GF-D8 (cell line): ENCODE data around the gene DDX31.
"Not testable (repeated sequence)": the region's sequence is repeated elsewhere in the genome, so short reads cannot be mapped to it uniquely, and the experiment has no call there.

Experiments used
- DNase-seq: peaks from one replicate; lab custom pipeline; 2025; lab: John Stamatoyannopoulos, UW

Gene DDX31

DNA sequence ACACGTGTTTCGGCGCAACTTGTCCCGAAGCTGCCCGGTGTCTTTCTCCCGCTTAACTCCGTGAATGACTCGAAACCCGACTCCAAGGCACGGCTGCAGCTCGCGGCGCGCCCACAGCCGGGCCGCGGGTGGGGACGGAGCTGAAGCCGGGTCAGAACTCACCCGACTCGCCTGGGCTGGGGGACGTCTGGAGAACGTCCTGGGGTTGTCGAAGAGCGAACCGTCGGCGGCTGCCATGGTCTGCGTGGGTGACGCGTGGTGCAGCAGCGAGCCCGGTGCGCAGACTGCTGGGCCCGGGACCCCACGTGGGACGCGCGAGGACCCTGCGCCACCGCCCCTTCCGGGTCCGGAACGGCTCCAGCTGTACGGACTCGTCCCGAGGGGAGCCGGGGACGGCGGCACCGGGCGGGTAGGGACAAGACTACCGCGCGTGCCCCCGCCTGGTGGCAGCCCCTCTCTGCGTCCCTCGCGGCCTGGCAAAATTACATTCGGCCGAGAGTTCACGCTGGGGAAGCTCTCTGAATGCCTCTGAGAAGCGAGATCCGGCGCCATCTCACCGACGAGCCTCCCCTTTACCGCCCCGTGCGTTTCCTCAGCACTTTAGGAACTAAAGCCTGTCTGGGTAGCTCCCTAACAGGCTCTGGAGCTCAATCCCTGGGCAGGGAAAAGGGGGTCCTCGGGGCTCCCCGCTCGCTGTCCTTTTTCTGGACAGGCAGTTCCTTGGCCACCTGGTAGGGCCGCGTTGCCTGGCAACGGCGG, at the start of gene DDX31:
Gene DDX31, minus strand, starts transcription at position 286 of the 759 bp plus-strand sequence. Its CDS starts 49 bp downstream, at position 237.
- peak; percentile 54 for DNase-seq

- not testable (repeated sequence) for DNase-seq
These were observed 48.7 kb upstream of the DDX31 start for GRCh38 chr9:132718381-132718928.

DNA sequence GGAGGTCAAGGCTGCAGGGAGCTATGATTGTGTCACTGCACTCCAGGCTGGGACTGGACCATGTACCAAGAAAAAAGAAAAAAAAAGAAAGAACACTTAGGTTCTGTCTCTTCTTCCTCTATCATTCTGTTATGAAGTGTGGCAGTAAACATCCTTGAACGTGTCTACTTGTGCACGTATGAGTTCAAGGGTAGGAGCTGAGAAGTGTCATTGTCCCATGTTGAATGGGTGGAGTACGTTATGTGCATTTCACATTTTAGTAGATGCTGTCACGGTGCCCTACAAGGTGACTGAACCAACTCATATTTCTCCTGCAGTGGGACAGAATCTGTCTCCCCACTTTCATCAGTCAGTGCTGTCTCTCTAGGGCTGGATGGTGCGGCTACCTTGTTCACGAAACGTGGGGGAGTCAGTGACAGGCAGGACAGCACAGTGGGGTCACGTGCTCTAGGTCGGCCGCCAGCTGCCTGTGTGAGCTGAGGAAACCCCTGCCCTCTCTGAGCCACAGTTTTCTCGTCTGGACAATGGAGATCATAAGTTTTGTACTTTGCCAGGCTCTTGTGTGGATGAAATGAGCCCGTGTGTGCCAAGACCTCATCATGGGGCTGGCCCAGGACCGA, 47.7 kb upstream of the DDX31 start:
- no peak for DNase-seq

- no peak for DNase-seq
These were observed 46.2 kb upstream of the DDX31 start for GRCh38 chr9:132716007-132716406.

DNA sequence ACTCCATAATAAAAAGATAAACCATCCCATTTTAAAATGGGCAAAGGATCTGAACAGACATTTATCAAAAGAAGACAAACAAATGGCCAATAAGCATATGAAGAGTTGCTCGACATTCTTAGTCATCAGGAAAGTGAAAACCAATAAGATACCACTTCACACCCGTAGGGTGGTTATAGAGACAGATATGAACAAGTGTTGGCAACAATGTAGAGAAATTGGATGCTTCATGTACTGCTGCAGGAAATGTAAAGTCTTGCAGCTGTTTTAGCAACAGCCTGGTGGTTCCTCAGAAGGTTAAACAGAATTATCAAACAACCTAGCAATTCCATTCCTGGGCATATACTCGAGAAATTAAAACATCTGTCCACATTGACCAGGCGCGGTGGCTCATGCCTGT, 43.0 kb upstream of the DDX31 start:
- no peak for DNase-seq

GRCh38 chr9:132711846-132712245, 42.1 kb upstream of the DDX31 start:
- no peak for DNase-seq

GRCh38 chr9:132711152-132711551, 41.4 kb upstream of the DDX31 start:
- DNase-seq, result not testable (repeated sequence)

- DNase-seq, result no peak
These were observed 40.5 kb upstream of the DDX31 start for GRCh38 chr9:132710333-132710732.

- DNase-seq, result no peak
These were observed 39.1 kb upstream of the DDX31 start for GRCh38 chr9:132708769-132709430.

GRCh38 chr9:132708239-132708638, 38.5 kb upstream of the DDX31 start:
- DNase-seq, result no peak

DNA sequence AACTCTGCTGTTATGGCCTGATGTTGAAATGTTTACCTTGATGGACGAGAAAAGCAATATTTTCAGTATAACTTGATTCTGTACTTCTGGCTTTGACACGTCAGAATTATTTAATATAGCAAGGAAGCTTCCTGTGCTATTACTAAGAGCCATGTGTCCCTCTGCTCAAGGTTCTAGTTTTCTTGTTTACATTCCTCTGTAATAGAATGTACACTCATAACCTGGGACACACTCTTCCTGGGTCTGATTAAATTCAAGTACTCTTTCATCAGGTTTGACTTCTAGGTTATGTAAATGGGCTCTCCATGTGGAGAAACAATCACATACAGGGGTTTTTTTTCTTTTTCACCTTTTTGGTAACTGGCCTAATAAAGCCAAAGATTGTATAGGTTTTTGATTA, 33.6 kb upstream of the DDX31 start:
- no peak for DNase-seq

DNA sequence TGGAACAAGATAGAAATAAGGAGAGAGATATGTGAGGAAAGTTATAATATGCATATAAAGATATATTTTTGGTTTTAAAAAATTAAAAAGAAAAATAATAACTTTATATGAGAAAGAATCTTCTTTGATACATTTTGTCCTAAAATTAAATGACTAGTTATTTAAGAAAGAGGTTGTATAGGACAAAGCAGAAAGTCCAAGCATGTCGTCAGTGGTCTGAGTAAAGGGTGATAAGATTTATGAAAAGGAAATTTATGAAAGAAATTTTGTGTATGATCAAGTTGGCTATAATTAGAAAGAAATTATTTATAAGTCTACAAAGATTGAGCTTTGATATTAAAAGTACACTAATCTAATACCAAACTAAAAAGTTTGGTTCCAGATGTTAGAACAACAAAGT, 32.5 kb upstream of the DDX31 start:
- no peak for DNase-seq

DNA sequence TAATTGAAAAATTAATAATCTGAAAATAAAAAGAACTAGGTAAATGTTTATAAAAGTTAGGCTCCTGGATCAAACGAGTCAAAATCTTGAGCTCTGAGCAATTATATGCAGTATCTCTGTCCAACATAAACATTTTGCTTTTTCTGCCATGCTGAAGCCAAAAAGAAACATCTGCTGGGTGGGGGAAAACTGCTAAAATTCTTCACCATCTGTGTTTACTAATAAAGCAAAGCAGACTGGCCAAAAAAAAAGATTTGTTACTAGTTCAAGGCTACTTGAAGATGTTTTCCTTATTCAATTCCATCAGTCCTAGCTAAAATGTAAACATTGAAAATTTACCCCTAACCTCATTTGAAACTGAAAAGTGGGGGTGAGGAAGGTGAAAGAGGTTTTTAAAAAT, 30.2 kb upstream of the DDX31 start:
- no peak for DNase-seq

- no peak for DNase-seq
These were observed 29.2 kb upstream of the DDX31 start for GRCh38 chr9:132698989-132699388.

DNA sequence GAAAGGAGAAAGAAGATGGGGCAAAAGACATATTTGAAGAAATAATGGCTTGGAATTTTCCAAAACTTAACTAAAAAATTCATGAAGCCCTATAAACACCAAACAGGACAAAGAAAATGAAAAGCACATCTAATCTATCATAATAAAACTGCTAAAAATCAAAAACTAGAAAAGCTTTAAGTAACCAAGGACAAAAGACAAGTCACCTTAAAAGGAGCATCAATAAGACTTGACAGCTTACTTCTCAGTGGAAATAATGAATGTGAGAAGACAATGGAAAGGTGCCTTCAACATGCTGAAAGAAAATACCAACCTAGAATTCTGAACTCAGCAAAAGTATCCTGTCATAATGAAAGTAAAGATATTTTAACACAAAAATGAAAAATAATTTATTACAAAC, 27.4 kb upstream of the DDX31 start:
- DNase-seq, result no peak

DNA sequence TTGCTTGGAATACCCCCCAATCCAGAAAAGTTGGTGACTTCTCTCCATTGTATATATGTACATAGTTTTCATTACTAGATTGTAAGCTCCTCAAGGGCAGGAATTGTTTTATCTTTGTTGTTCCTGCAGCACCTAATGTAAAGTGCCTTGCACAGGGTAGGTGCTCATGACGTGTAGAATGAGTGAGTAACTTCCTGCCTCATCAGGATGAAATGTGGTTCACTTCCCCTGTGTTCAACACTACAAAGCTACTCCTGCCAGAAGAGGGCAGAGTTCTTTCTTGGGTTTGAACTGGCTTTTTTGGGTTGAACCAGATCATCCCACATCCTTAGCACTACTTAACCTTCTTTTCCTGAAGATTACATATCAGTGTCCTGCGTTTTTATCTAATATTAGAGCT, 24.4 kb upstream of the DDX31 start:
- peak; percentile 31 for DNase-seq

DNA sequence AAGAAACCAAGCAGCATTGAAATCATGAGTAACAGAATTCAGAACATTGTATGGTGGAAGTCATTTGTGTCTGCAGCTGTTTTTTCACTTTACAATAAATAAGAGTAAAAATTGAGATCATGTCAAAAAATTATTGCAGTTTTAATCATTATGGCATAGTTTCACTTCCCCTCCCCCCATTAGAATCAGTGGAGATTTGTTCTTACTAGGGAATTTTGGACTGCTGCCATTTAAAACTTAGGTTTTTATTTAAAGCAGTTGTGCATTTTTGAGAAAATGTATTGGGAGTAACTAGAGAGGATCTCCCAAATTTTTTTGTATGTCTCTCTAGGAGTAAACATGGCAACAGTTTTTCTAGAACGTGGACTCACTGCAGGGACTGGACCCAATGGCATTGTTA, 20.9 kb upstream of the DDX31 start:
- no peak for DNase-seq

DNA sequence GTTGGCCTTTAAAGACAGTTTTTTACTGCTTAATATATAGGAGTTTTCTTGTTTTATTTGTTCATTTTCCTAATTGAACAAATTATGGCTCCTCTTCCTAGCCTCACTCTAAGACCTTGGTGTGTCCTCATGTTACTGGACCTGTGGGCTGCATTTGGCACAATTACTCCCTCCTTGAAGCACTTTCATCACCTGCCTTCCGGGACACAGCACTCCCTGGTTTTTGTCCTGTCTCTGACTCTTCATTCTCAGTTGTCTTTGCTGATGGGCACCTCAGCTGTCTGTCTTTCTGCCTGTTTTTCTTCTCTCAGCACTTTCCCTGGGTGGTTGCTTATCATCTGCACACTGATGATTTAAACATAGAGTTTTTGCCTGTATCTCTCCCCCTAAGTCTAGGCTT, 14.1 kb upstream of the DDX31 start:
- no peak for DNase-seq

GRCh38 chr9:132681561-132681960, 11.8 kb upstream of the DDX31 start:
- DNase-seq, result no peak

DNA sequence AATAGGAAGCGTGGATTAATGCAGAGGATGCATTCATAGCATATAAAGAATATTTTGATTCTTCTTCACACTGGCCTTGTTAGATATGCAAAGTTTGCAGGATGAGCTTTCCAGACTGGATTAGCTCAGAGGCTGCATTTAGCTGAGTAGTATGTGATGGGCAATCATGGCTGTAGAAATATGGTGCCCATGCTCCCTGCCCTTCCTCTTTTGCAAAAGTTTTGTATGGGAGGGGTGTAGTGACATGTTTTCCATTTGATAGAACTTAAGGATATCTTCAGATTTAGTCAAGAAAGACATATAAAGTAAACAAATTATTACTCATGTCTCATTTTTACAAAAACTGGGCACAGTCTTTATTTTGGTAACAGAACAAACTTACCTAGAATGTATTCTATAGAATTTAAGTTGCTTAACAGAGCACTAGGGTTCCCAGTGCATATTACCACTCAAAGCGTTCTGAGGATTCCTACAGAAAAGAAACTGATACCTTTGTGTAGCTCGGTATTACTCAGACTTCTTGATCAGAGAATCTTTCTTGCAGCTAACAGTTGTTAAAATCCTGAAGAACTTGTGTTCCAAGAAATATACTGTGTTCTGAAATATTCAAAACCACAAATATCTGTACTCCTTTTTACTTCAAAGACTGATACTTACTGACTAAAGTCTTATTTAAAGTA, 10.3 kb upstream of the DDX31 start:
- no peak for DNase-seq

- DNase-seq, result no peak
These were observed 8.2 kb upstream of the DDX31 start for GRCh38 chr9:132677976-132678375.

- no peak for DNase-seq
These were observed 4.7 kb upstream of the DDX31 start for GRCh38 chr9:132674485-132674884.
